PC-9 (cell line): ENCODE measurements around the gene GBP1.
"Not testable (repeated sequence)": the region's sequence is repeated elsewhere in the genome, so short reads cannot be mapped to it uniquely, and the experiment has no call there.

Source experiments
- CTCF ChIP-seq: fragments of 200-600 bp; sonication (generic); conservative IDR thresholded peaks from 2 replicates; pipeline ENCODE4 v1.6.1; 2017; ENCODE audit warnings: mixed run types, antibody characterized with exemption, mild to moderate bottlenecking, moderate library complexity
- EZH2 ChIP-seq: fragments of 200-600 bp; sonication (generic); IDR thresholded peaks from 2 replicates; pipeline ENCODE4 v1.8.0; 2017; ENCODE audit warnings: antibody characterized with exemption, low read depth

GRCh38 chr1:89049901-89050648 lies 14.9 kb downstream of the GBP1 start:
- not testable (repeated sequence) for TF ChIP-seq CTCF, EZH2
